Spleen (tissue), 11 donors: Measurements from ENCODE around the gene ZC3H7B. TPM values are rescaled to one million over a fixed set of nuclear protein-coding genes. Genes with fewer than 3 reads are reported as not detected.

ENCODE experiments used
- DNase-seq: peaks from one replicate; pipeline ENCODE4 v3.0.0-alpha.2; 2020
- H3K27ac ChIP-seq, 8 donors: fragments of 200-600 bp; sonication (generic) in 7 of 8; 1 replicate in 4 of 8; 2 replicates in 4 of 8; pipeline versions ENCODE4 v1.5.0 to v1.8.0; 2016 to 2021; ENCODE audit warnings: inconsistent platforms in 4 of 8, mild to moderate bottlenecking in 4 of 8, moderate library complexity in 1 of 8
- H3K27me3 ChIP-seq, 7 donors: fragments of 200-600 bp; sonication (generic) in 6 of 7; replicated peaks in 1 of 7; 1 replicate in 4 of 7; 2 replicates in 3 of 7; pipeline versions ENCODE4 v1.5.0 to v1.8.0; 2016 to 2021; ENCODE audit warnings: inconsistent platforms in 3 of 7, mild to moderate bottlenecking in 1 of 7
- H3K36me3 ChIP-seq, 6 donors: fragments of 200-600 bp; sonication (generic) in 5 of 6; 1 replicate in 4 of 6; 2 replicates in 2 of 6; pipeline versions ENCODE4 v1.5.0 to v1.8.0; 2016 to 2021; ENCODE audit warnings: inconsistent platforms in 2 of 6
- H3K4me1 ChIP-seq, 6 donors: fragments of 200-600 bp; sonication (generic) in 5 of 6; 1 replicate in 3 of 6; 2 replicates in 3 of 6; pipeline versions ENCODE4 v1.5.0 to v1.8.0; 2016 to 2021; ENCODE audit warnings: inconsistent platforms in 3 of 6
- H3K4me3 ChIP-seq, 8 donors: fragments of 200-600 bp; sonication (generic) in 7 of 8; 1 replicate in 4 of 8; 2 replicates in 4 of 8; pipeline versions ENCODE4 v1.5.0 to v1.8.0; 2016 to 2021; ENCODE audit warnings: inconsistent platforms in 4 of 8, mild to moderate bottlenecking in 4 of 8, moderate library complexity in 2 of 8
- H3K9me3 ChIP-seq, 8 donors: fragments of 200-600 bp; sonication (generic) in 7 of 8; 1 replicate in 4 of 8; 2 replicates in 4 of 8; pipeline versions ENCODE4 v1.5.0 to v1.8.0; 2016 to 2021; ENCODE audit warnings: inconsistent platforms in 4 of 8
- CTCF ChIP-seq, 11 experiments: fragments of 200-600 bp in 7 of 11; fragments of 450-650 bp in 4 of 11; sonication (generic) in 4 of 11; IDR thresholded peaks in 8 of 11; conservative IDR thresholded peaks in 3 of 11; 1 replicate in 7 of 11; 2 replicates in 4 of 11; pipeline versions ENCODE4 v1.4.0 to v1.8.0; 2016 to 2021; ENCODE audit warnings: antibody characterized with exemption in 11 of 11, inconsistent platforms in 4 of 11, mild to moderate bottlenecking in 1 of 11
- POLR2A ChIP-seq, 3 donors: fragments of 450-650 bp; IDR thresholded peaks; one replicate each; pipeline ENCODE4 v1.5.1; 2017; ENCODE audit warnings: antibody characterized with exemption in 3 of 3, mild to moderate bottlenecking in 1 of 3
- POLR2AphosphoS5 ChIP-seq, 3 donors: sonication (generic); formaldehyde crosslinking; IDR thresholded peaks; one replicate each; pipeline ENCODE4 v1.5.1; 2017; ENCODE audit warnings: antibody characterized with exemption in 3 of 3
- WGBS, 5 donors: extraction: QIAGEN DNeasy Blood & Tissue Kit in 3 of 5; methylation state at CpG; one replicate each; pipeline versions ENCODE4 v1.1.5 to v1.1.7; 2013 to 2018; 5-methylcytosine and 5-hydroxymethylcytosine counted together
- intact Hi-C: fragments of 100-400 bp; cut with DNase I; formaldehyde crosslinking; loops from one replicate; pipeline ENCODE4 v1.15.0; 2023; ENCODE audit warnings: low total_unique reads
- polyA plus RNA-seq, 3 donors: library from polyadenylated mRNA; stranded (reverse); fragments of 200-250 nt; gene quantifications; one replicate each; pipeline ENCODE4 v1.2.1, GENCODE V29; 2013
- total RNA-seq, 7 donors: library from RNA; depleted of rRNA in 3 of 7; stranded (reverse); fragments of >200 nt in 3 of 7; fragmentation: NEBNext Ultra II Directional in 4 of 7; extraction: Animal tissue kit (Norgen Biotek cat#: 25700) in 4 of 7; gene quantifications; one replicate each; pipeline versions ENCODE4 v1.1.0 to v1.2.1, GENCODE V29; 2016 to 2021
- donor health status: healthy with polysubstance abuse.
- donor health status: DM: no; HTN: no; CAD: no; lungs with moderate emphysema.
- donor health status: DM: no; HTN: no; CAD: no.
- donor health status: Bipolar disorder and iron deficiency.
- donor health status: healthy.
- donor health status: DM: no; HTN: no; CAD: no.
- donor health status: DM: yes; HTN: yes; CAD: no.

The ZC3H7B gene
- total and polyA plus RNA-seq, 10 donors, result 10.5 to 59.1 (median 46.9) TPM

GRCh38 chr22:41300661-41301060, 664 bp upstream of the ZC3H7B start:
- Histone ChIP-seq H3K4me1 (peaks cover 6 to 45% (median 32%) of the 10 kb centered on the region in 6 donors), H3K27ac (peak overlapping the region in 7 of 8 donors; percentile 86 to 92 (median 91)), H3K27me3 (no peaks in the 10 kb centered on the region), H3K4me3 (peak overlapping the region in 6 of 8 donors; percentile 72 to 99 (median 88)), H3K9me3 (no peaks in the 10 kb centered on the region), H3K36me3 (peaks cover 0 to 12% (median 0%) of the 10 kb centered on the region in 6 donors)
- WGBS, 5 donors, result 39 to 57% (median 46%) methylated on average over 6 to 7 of the region's 7 CpGs
- no peak for TF ChIP-seq POLR2AphosphoS5 (IDR thresholded peaks at IDR 0.05)
- TF ChIP-seq POLR2A (IDR thresholded peaks at IDR 0.05), result no peak
- TF ChIP-seq CTCF (IDR thresholded peaks at IDR 0.05 in 8 of 11, conservative IDR thresholded peaks at IDR 0.05 in 3 of 11), result no peak
- no peak for DNase-seq
- intact Hi-C loops, result no loop called here

GRCh38 chr22:41302021-41302767, 869 bp downstream of the ZC3H7B start:
- intact Hi-C loops, result no loop called here
- 1 to 4% (median 1%) methylated on average over 10 to 60 of the region's 60 CpGs for WGBS, 5 donors
- Histone ChIP-seq H3K27ac (peak overlapping the region; percentile 84 to 92 (median 90)), H3K27me3 (no peaks in the 10 kb centered on the region), H3K9me3 (no peaks in the 10 kb centered on the region), H3K4me1 (peaks cover 6 to 60% (median 38%) of the 10 kb centered on the region in 6 donors), H3K4me3 (peak overlapping the region; percentile 72 to 99 (median 88)), H3K36me3 (peaks cover 0 to 25% (median 0%) of the 10 kb centered on the region in 6 donors)
- peak; percentile 78 for DNase-seq
- no peak for TF ChIP-seq CTCF (IDR thresholded peaks at IDR 0.05 in 8 of 11, conservative IDR thresholded peaks at IDR 0.05 in 3 of 11)
- no peak for TF ChIP-seq POLR2A (IDR thresholded peaks at IDR 0.05)
- TF ChIP-seq POLR2AphosphoS5 (IDR thresholded peaks at IDR 0.05), result no peak

GRCh38 chr22:41302811-41303210, 1.5 kb downstream of the ZC3H7B start:
- intact Hi-C loops, result no loop called here
- WGBS, 5 donors, result 2 to 17% (median 10%) methylated on average over 5 of the region's 5 CpGs
- Histone ChIP-seq H3K27me3 (no peaks in the 10 kb centered on the region), H3K36me3 (peaks cover 0 to 31% (median 0%) of the 10 kb centered on the region in 6 donors), H3K27ac (peak overlapping the region; percentile 84 to 92 (median 90)), H3K9me3 (no peaks in the 10 kb centered on the region), H3K4me3 (peak overlapping the region; percentile 72 to 99 (median 88)), H3K4me1 (peaks cover 10 to 67% (median 42%) of the 10 kb centered on the region in 6 donors)
- no peak for DNase-seq
- no peak for TF ChIP-seq CTCF (IDR thresholded peaks at IDR 0.05 in 8 of 11, conservative IDR thresholded peaks at IDR 0.05 in 3 of 11)
- no peak for TF ChIP-seq POLR2A (IDR thresholded peaks at IDR 0.05)
- TF ChIP-seq POLR2AphosphoS5 (IDR thresholded peaks at IDR 0.05), result no peak

GRCh38 chr22:41305646-41306045, 4.3 kb downstream of the ZC3H7B start:
- Histone ChIP-seq H3K4me1 (peaks cover 15 to 80% (median 50%) of the 10 kb centered on the region in 6 donors), H3K36me3 (peaks cover 0 to 42% (median 0%) of the 10 kb centered on the region in 6 donors), H3K9me3 (no peaks in the 10 kb centered on the region), H3K27ac (peak overlapping the region in 6 of 8 donors; percentile 12 to 54 (median 26)), H3K27me3 (no peaks in the 10 kb centered on the region), H3K4me3 (no peak overlapping the region)
- TF ChIP-seq POLR2AphosphoS5 (IDR thresholded peaks at IDR 0.05) (peak in 1 of 3 donors; percentile 49), POLR2A (IDR thresholded peaks at IDR 0.05) (no peak)
- no peak for DNase-seq
- intact Hi-C loops, result no loop called here
- WGBS, 5 donors, result 78 to 90% (median 87%) methylated on average over 4 of the region's 4 CpGs
